K562 (cell line): Measurements from ENCODE around the gene CEP76. TPM values are rescaled to one million over a fixed set of nuclear protein-coding genes. Genes with fewer than 3 reads are reported as not detected.

Source experiments
- ATAC-seq: fragments of 200-7000 bp; cut with Tn5 transposase; 3 replicates; pipeline ENCODE4 v1.9.1; 2020; ENCODE audit warnings: moderate library complexity
- BruUV-seq: library from RNA; stranded (reverse); fragments of 400-500 nt; replicated peaks from 2 replicates; lab custom pipeline; 2021; lab: Mats Ljungman, UMichigan
- CTCF ChIA-PET: fragments of 300-600 bp; formaldehyde crosslinking; extraction: SDS; loops from one replicate; lab custom pipeline; 2021; ENCODE audit warnings: low intra/inter-chr PET ratio; lab: Yijun Ruan, JAX
- POLR2A ChIA-PET: fragments of 300-600, 350-650 bp; sonication (Branson Sonifier 250); formaldehyde crosslinking; extraction: SDS; loops from one replicate; lab custom pipeline; 2021; ENCODE audit warnings: antibody characterized with exemption, inconsistent platforms; lab: Yijun Ruan, JAX
- DNase-seq, 4 experiments: peaks; one replicate each; pipeline versions ENCODE4 v3.0.0 to v3.0.0-alpha.2; 2011 to 2018; ENCODE audit warnings: low spot score in 3 of 4, mixed read lengths in 3 of 4; ENCODE audit errors: extremely low read depth in 1 of 4
- FAIRE-seq: peaks from 2 replicates; lab custom pipeline; 2011; peaks lifted over from hg19 to GRCh38; lab: Jason Lieb, UNC
- H2AFZ ChIP-seq: 2 replicates; pipeline ENCODE4 v1.6.0; 2011; ENCODE audit warnings: low read depth, low read length, control low read depth, inconsistent platforms
- H3K27ac ChIP-seq: fragments of 200-600 bp; 3 replicates; pipeline ENCODE4 v1.8.0; 2011; ENCODE audit warnings: low read depth, mild to moderate bottlenecking, control low read depth, inconsistent platforms, low read length, moderate library complexity, mixed read lengths; ENCODE audit errors: extremely low read depth
- H3K27me3 ChIP-seq, 2 experiments: fragments of 300-600 bp in 1 of 2; 2 replicates in 1 of 2; 3 replicates in 1 of 2; pipeline versions ENCODE4 v1.6.0 to v1.8.0; 2011; ENCODE audit warnings: inconsistent platforms in 2 of 2, low read length in 2 of 2, mild to moderate bottlenecking in 1 of 2, mixed read lengths in 1 of 2, moderate library complexity in 1 of 2; ENCODE audit not compliant: control insufficient read depth in 2 of 2, insufficient read depth in 2 of 2
- H3K36me3 ChIP-seq: fragments of 300-600 bp; 3 replicates; pipeline ENCODE4 v1.8.0; 2011; ENCODE audit warnings: mild to moderate bottlenecking, low read length, inconsistent platforms; ENCODE audit not compliant: control insufficient read depth, insufficient read depth
- H3K4me1 ChIP-seq, 2 experiments: fragments of 200-600 bp in 1 of 2; replicated peaks in 1 of 2; 2 replicates in 1 of 2; 3 replicates in 1 of 2; pipeline versions ENCODE4 v1.5.1 to v1.8.0; 2011; ENCODE audit warnings: inconsistent platforms in 2 of 2, low read length in 2 of 2, mild to moderate bottlenecking in 1 of 2, mixed read lengths in 1 of 2, moderate library complexity in 1 of 2; ENCODE audit not compliant: control insufficient read depth in 2 of 2, insufficient read depth in 2 of 2
- H3K4me2 ChIP-seq: 2 replicates; pipeline ENCODE4 v1.6.1; 2011; ENCODE audit warnings: low read length, control low read depth, inconsistent platforms, mixed read lengths; ENCODE audit not compliant: insufficient read depth
- H3K4me3 ChIP-seq: fragments of 200-600 bp; sonication (generic), shearing (Covaris generic); 2 replicates; pipeline ENCODE4 v1.5.1; 2016; ENCODE audit warnings: control low read depth, inconsistent platforms
- H3K79me2 ChIP-seq: fragments of 200-600 bp; 3 replicates; pipeline ENCODE4 v1.8.0; 2011; ENCODE audit warnings: low read length, inconsistent platforms; ENCODE audit not compliant: control insufficient read depth, insufficient read depth
- H3K9ac ChIP-seq, 2 experiments: 2 replicates each; pipeline versions ENCODE4 v1.6.0 to v1.6.1; 2011; ENCODE audit warnings: low read depth in 2 of 2, low read length in 2 of 2, control low read depth in 1 of 2, inconsistent platforms in 1 of 2, mild to moderate bottlenecking in 1 of 2, mixed read lengths in 1 of 2; ENCODE audit not compliant: insufficient read depth in 1 of 2
- H3K9me1 ChIP-seq: one replicate; pipeline ENCODE4 v1.6.0; 2011; ENCODE audit warnings: inconsistent platforms, mild to moderate bottlenecking, low read length, moderate library complexity; ENCODE audit not compliant: control insufficient read depth, insufficient read depth
- H3K9me3 ChIP-seq: replicated peaks from 2 replicates; pipeline ENCODE4 v1.5.1; 2011; ENCODE audit warnings: low read depth, low read length, inconsistent platforms; ENCODE audit not compliant: control insufficient read depth, insufficient read depth
- H4K20me1 ChIP-seq: replicated peaks from 2 replicates; pipeline ENCODE4 v1.6.1; 2011; ENCODE audit warnings: low read length, inconsistent platforms, mixed read lengths; ENCODE audit not compliant: control insufficient read depth, insufficient read depth
- CTCF ChIP-seq, 3 experiments: IDR thresholded peaks in 2 of 3; conservative IDR thresholded peaks in 1 of 3; 2 replicates each; pipeline ENCODE4 v1.5.1; 2011 to 2012; ENCODE audit warnings: low read length in 3 of 3, mild to moderate bottlenecking in 3 of 3, control low read depth in 2 of 3, improper control_type of control experiment in 1 of 3, inconsistent platforms in 1 of 3, low read depth in 1 of 3, mixed read lengths in 1 of 3, moderate library complexity in 1 of 3; ENCODE audit not compliant: insufficient read depth in 2 of 3
- ETV1 ChIP-seq: fragments of 450-650 bp; conservative IDR thresholded peaks from 2 replicates; pipeline ENCODE4 v1.6.1; 2016; ENCODE audit warnings: missing genetic modification characterization, control low read depth, low read depth, missing compliant biosample characterization
- HNRNPLL ChIP-seq: fragments of 200-400 bp; formaldehyde crosslinking; IDR thresholded peaks from 2 replicates; pipeline ENCODE4 v1.6.1; 2017; ENCODE audit warnings: low read length, low read depth, mild to moderate bottlenecking; ENCODE audit not compliant: poor library complexity, severe bottlenecking
- NFE2 ChIP-seq: IDR thresholded peaks from 2 replicates; pipeline ENCODE4 v1.6.1; 2014; ENCODE audit warnings: antibody characterized with exemption, low read depth
- OTX1 ChIP-seq: fragments of 450-650 bp; formaldehyde crosslinking; IDR thresholded peaks from 2 replicates; pipeline ENCODE4 v1.4.0; 2022; ENCODE audit warnings: mild to moderate bottlenecking
- PCBP1 ChIP-seq: fragments of 200-400 bp; formaldehyde crosslinking; IDR thresholded peaks from 2 replicates; pipeline ENCODE4 v1.6.1; 2018; ENCODE audit warnings: mild to moderate bottlenecking, low read depth, low read length; ENCODE audit not compliant: poor library complexity, severe bottlenecking
- POLR2A ChIP-seq: fragments of 450-650 bp; conservative IDR thresholded peaks from 2 replicates; pipeline ENCODE4 v1.6.1; 2016
- POU5F1 ChIP-seq: fragments of 150-350 bp; IDR thresholded peaks from 2 replicates; pipeline ENCODE4 v1.6.1; 2014; ENCODE audit warnings: borderline replicate concordance, low read length, low read depth, mild to moderate bottlenecking; ENCODE audit not compliant: partially characterized antibody
- SPI1 ChIP-seq: IDR thresholded peaks from 2 replicates; pipeline ENCODE4 v1.6.1; 2011; ENCODE audit warnings: low read depth, low read length, control low read depth, borderline replicate concordance
- USF2 ChIP-seq: sonication (generic); formaldehyde crosslinking; IDR thresholded peaks from 2 replicates; pipeline ENCODE4 v1.5.0; 2020; ENCODE audit warnings: missing genetic modification reagents
- ZFP1 ChIP-seq: fragments of 450-650 bp; formaldehyde crosslinking; IDR thresholded peaks from 2 replicates; pipeline ENCODE4 v1.4.0; 2020; ENCODE audit warnings: mild to moderate bottlenecking, mixed read lengths
- ZNF316 ChIP-seq: fragments of 450-650 bp; IDR thresholded peaks from 2 replicates; pipeline ENCODE4 v1.6.1; 2016
- ZNF354B ChIP-seq: fragments of 250-450 bp; sonication (Bioruptor Pico); IDR thresholded peaks from 2 replicates; pipeline ENCODE4 v1.4.0; 2020
- ZNF592 ChIP-seq: fragments of 450-650 bp; IDR thresholded peaks from 2 replicates; pipeline ENCODE4 v1.6.1; 2017; ENCODE audit warnings: antibody characterized with exemption, mild to moderate bottlenecking
- ZNF766 ChIP-seq: fragments of 200-800 bp; sonication (Bioruptor generic); conservative IDR thresholded peaks from 2 replicates; pipeline ENCODE4 v1.6.1; 2016; ENCODE audit warnings: missing genetic modification characterization, missing compliant biosample characterization
- WGBS: fragments of 100-300 bp; shearing (Covaris generic); methylation state at CpG from one replicate; pipeline ENCODE4 v1.1.6; 2016; ENCODE audit warnings: low coverage, mixed read lengths; ENCODE audit not compliant: insufficient coverage; ENCODE audit errors: missing lambda C conversion rate; 5-methylcytosine and 5-hydroxymethylcytosine counted together
- in situ Hi-C: fragments of 300-500 bp; cut with MboI; formaldehyde crosslinking; loops from 4 replicates; pipeline ENCODE4 v1.15.0; 2018; ENCODE audit warnings: inconsistent platforms, mixed read lengths
- intact Hi-C: fragments of 100-400 bp; cut with micrococcal nuclease; formaldehyde crosslinking; loops from 2 replicates; pipeline ENCODE4 v1.14.2; 2022
- polyA plus RNA-seq, 8 experiments: library from polyadenylated mRNA; depleted of rRNA in 4 of 8; stranded (reverse) in 5 of 8; unstranded in 3 of 8; fragments of >200 nt; fragmentation: Nextera tagmentation in 2 of 8; fragmentation: Illumina TruSeq in 1 of 8; extraction: Ambion mirVana in 2 of 8; extraction: Trizol in 1 of 8; gene quantifications; 2 replicates each; pipeline versions ENCODE4 v1.2.1 to v1.2.3, GENCODE V29; 2011 to 2014; ENCODE audit warnings: inconsistent platforms in 1 of 8, missing spikeins in 1 of 8
- total RNA-seq, 7 experiments: library from RNA; depleted of rRNA in 6 of 7; stranded (reverse); fragments of >200 nt in 6 of 7; fragmentation: Illumina TruSeq in 2 of 7; extraction: Trizol in 2 of 7; gene quantifications; 2 replicates each; pipeline versions ENCODE4 v1.2.1 to v1.2.3, GENCODE V29; 2011 to 2021; ENCODE audit warnings: low replicate concordance in 1 of 7

The CEP76 gene
- total and polyA plus RNA-seq, 9 of the 15 experiments (the other 6 are each of a cell fraction or from before 2014, with no cell fraction given): 5.3 to 27.3 (median 19.3) TPM

DNA sequence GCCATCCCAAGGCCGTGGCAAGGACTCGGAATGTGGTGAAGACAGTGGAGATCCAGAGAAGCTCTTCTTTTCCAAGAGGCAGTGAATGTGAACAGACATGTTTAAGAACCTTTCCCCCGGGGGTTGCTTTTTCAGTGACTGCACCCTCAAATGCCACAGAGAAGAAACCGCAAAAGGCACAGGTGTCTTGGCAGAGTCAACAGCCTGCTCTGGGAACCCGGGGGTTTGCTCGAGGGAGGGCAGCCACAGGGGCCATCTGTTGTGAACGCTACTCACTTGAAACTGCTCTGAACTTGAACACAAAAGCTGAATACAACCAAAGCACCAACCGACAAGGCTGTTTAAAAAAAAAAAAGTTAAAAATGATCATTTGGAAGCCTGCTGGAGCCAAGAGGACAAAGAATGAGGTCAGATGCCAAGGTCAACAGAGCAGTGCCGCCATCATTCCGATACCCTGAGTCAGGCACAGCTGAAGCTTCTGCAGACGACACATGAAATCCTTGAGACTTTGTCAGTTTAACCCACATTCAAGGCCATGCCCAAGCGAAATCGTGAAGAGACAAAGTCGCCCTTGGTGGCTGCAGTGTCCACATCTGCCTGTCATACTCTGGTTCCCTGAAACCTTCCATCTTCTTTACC, 47.7 kb upstream of the CEP76 start (continued):
- TF ChIP-seq ZNF766 (CRISPR knock-in tag) (no peak), OTX1 (CRISPR knock-in tag) (no peak), NFE2 (no peak), POLR2A (no peak), POU5F1 (no peak)
- TF ChIP-seq, all 486 proteins: peak for 0

- H3K9me3 ChIP-seq: no peaks in the 10 kb centered on the region
- no peaks in the 10 kb centered on the region for H3K79me2 ChIP-seq
- H3K4me2 ChIP-seq: no peak overlapping the region
- ATAC-seq (no peak), FAIRE-seq (no peak), DNase-seq (no peak)
- BruUV-seq: no TSS peak
- peak overlapping the region; percentile 48; the same call in 1 of the 2 replicates for H2AFZ ChIP-seq
- intact Hi-C loops: no loop called here
- H3K9ac ChIP-seq: peak overlapping the region in 1 of 2 experiments; percentile 59; a peak in 2 of 4 replicates
- 54% methylated on average over 13 of the region's 13 CpGs for WGBS
- TF ChIP-seq PCBP1: no peak
- TF ChIP-seq SPI1: no peak
- TF ChIP-seq ETV1 (tag): no peak
- TF ChIP-seq CTCF (IDR thresholded peaks at IDR 0.05 in 2 of 3, conservative IDR thresholded peaks at IDR 0.05 in 1 of 3; ENCODE audit: insufficient read depth in 2 of 3, low read depth in 1 of 3, low read length in 3 of 3): no peak
- no peak for TF ChIP-seq ZNF592
- no peak for TF ChIP-seq ZFP1
- TF ChIP-seq ZNF354B (CRISPR knock-in tag): no peak
- no peak for TF ChIP-seq ZNF316
- TF ChIP-seq HNRNPLL: no peak
- no peak for TF ChIP-seq USF2
- H3K9me1 ChIP-seq: no peaks in the 10 kb centered on the region
- no peaks in the 10 kb centered on the region for H3K27me3 ChIP-seq
- CTCF ChIA-PET: no interaction called here
- POLR2A ChIA-PET: interaction anchor here (0.8 to 1.8 kb wide), 2 partner anchors 18 to 30 kb away, joined by 3 to 6 read pairs; no protein-coding TSS in a partner anchor
- in situ Hi-C loops: loop anchor here (5.0 kb wide), 1 partner anchor 183 kb away; no protein-coding TSS in a partner anchor
- H4K20me1 ChIP-seq: no peaks in the 10 kb centered on the region
- H3K36me3 ChIP-seq: no peaks in the 10 kb centered on the region
- H3K4me1 ChIP-seq: peaks cover 0 to 7% of the 10 kb centered on the region in 2 experiments; a peak in 2 of 5 replicates
- H3K27ac ChIP-seq: no peak overlapping the region
- H3K4me3 ChIP-seq: no peak overlapping the region
Measured at GRCh38 chr18:12749121-12749520, 46.6 kb upstream of the CEP76 start.
